BLaER1 treated with 17β-estradiol and CSF1 and Interleukin-3, amounts not matched to agents 10 nM and 100 nM (cell line): ENCODE data around the gene BDKRB2.

ENCODE experiments used
- H3K27ac ChIP-seq, 11 experiments: shearing (Covaris generic); formaldehyde crosslinking; 2 replicates each; pipeline ENCODE4 v1.8.1; 2022
- H3K27me3 ChIP-seq, 11 experiments: shearing (Covaris generic); formaldehyde crosslinking; 2 replicates each; pipeline ENCODE4 v1.8.1; 2022
- H3K36me3 ChIP-seq, 11 experiments: shearing (Covaris generic); formaldehyde crosslinking; 2 replicates each; pipeline ENCODE4 v1.8.1; 2022
- H3K4me1 ChIP-seq, 10 experiments: shearing (Covaris generic); formaldehyde crosslinking; 2 replicates each; pipeline ENCODE4 v1.8.1; 2022
- H3K4me2 ChIP-seq, 11 experiments: shearing (Covaris generic); formaldehyde crosslinking; 2 replicates each; pipeline ENCODE4 v1.8.1; 2022
- H3K4me3 ChIP-seq, 10 experiments: shearing (Covaris generic); formaldehyde crosslinking; 2 replicates each; pipeline ENCODE4 v1.8.1; 2022
- H3K9ac ChIP-seq, 11 experiments: shearing (Covaris generic); formaldehyde crosslinking; 2 replicates each; pipeline ENCODE4 v1.8.1; 2022
- H3K9me3 ChIP-seq, 11 experiments: shearing (Covaris generic); formaldehyde crosslinking; replicated peaks in 1 of 11; 2 replicates each; pipeline ENCODE4 v1.8.1; 2022
- H4K20me1 ChIP-seq, 11 experiments: shearing (Covaris generic); formaldehyde crosslinking; 2 replicates each; pipeline ENCODE4 v1.8.1; 2022
- Cebpa-rat ChIP-seq, 11 experiments: shearing (Covaris generic); IDR thresholded peaks; 2 replicates each; pipeline ENCODE4 v1.8.1; 2022

Gene BDKRB2

GRCh38 chr14:96224480-96225096, 19.9 kb downstream of the BDKRB2 start:
- no peak overlapping the region for H3K4me3 ChIP-seq
- TF ChIP-seq Cebpa-rat (IDR thresholded peaks at IDR 0.05), result no peak
- H3K36me3 ChIP-seq, result no peaks in the 10 kb centered on the region
- no peak overlapping the region for H3K27ac ChIP-seq
- H3K9me3 ChIP-seq, result peaks cover 14 to 19% (median 17%) of the 10 kb centered on the region in 11 experiments; a peak in 21 of 22 replicates
- peaks cover 0 to 7% (median 6%) of the 10 kb centered on the region in 10 experiments; a peak in 7 of 20 replicates for H3K4me1 ChIP-seq
- no peak overlapping the region for H3K9ac ChIP-seq
- no peaks in the 10 kb centered on the region for H4K20me1 ChIP-seq
- no peak overlapping the region for H3K4me2 ChIP-seq
- H3K27me3 ChIP-seq, result no peaks in the 10 kb centered on the region

GRCh38 chr14:96225213-96225612, 20.6 kb downstream of the BDKRB2 start:
- peaks cover 0 to 1% (median under 1%) of the 10 kb centered on the region in 10 experiments; a peak in 5 of 20 replicates for H3K4me1 ChIP-seq
- no peak overlapping the region for H3K4me3 ChIP-seq
- no peak overlapping the region for H3K4me2 ChIP-seq
- peaks cover 14 to 19% (median 17%) of the 10 kb centered on the region in 11 experiments; a peak in 21 of 22 replicates for H3K9me3 ChIP-seq
- H3K9ac ChIP-seq, result no peak overlapping the region
- H4K20me1 ChIP-seq, result no peaks in the 10 kb centered on the region
- TF ChIP-seq Cebpa-rat (IDR thresholded peaks at IDR 0.05), result no peak
- no peaks in the 10 kb centered on the region for H3K36me3 ChIP-seq
- no peaks in the 10 kb centered on the region for H3K27me3 ChIP-seq
- H3K27ac ChIP-seq, result no peak overlapping the region

GRCh38 chr14:96225745-96226151, 21.1 kb downstream of the BDKRB2 start:
- Histone ChIP-seq H3K9ac (no peak overlapping the region), H3K27ac (no peak overlapping the region)
- no peak for TF ChIP-seq Cebpa-rat (IDR thresholded peaks at IDR 0.05)

GRCh38 chr14:96227428-96227827, 22.8 kb downstream of the BDKRB2 start:
- no peak overlapping the region for H3K4me3 ChIP-seq
- H4K20me1 ChIP-seq, result no peaks in the 10 kb centered on the region
- H3K27me3 ChIP-seq, result no peaks in the 10 kb centered on the region
- H3K4me1 ChIP-seq, result no peaks in the 10 kb centered on the region
- no peak overlapping the region for H3K4me2 ChIP-seq
- no peaks in the 10 kb centered on the region for H3K36me3 ChIP-seq
- H3K9ac ChIP-seq, result no peak overlapping the region
- no peak for TF ChIP-seq Cebpa-rat (IDR thresholded peaks at IDR 0.05)
- no peak overlapping the region for H3K27ac ChIP-seq
- H3K9me3 ChIP-seq, result peaks cover 14 to 19% (median 17%) of the 10 kb centered on the region in 11 experiments; a peak in 21 of 22 replicates

More at GRCh38 chr14:96225745-96226151, 21.1 kb downstream of the BDKRB2 start:
- Histone ChIP-seq H3K9me3 (peaks cover 14 to 19% (median 17%) of the 10 kb centered on the region in 11 experiments; a peak in 21 of 22 replicates), H3K36me3 (no peaks in the 10 kb centered on the region), H4K20me1 (no peaks in the 10 kb centered on the region), H3K4me3 (no peak overlapping the region), H3K27me3 (no peaks in the 10 kb centered on the region), H3K4me1 (no peaks in the 10 kb centered on the region), H3K4me2 (no peak overlapping the region)

GRCh38 chr14:96229315-96229714, 24.7 kb downstream of the BDKRB2 start:
- no peak overlapping the region for H3K4me2 ChIP-seq
- no peak overlapping the region for H3K27ac ChIP-seq
- H3K4me1 ChIP-seq, result no peaks in the 10 kb centered on the region
- H3K27me3 ChIP-seq, result no peaks in the 10 kb centered on the region
- no peak overlapping the region for H3K9ac ChIP-seq
- no peak overlapping the region for H3K4me3 ChIP-seq
- no peaks in the 10 kb centered on the region for H3K36me3 ChIP-seq
- no peaks in the 10 kb centered on the region for H4K20me1 ChIP-seq
- no peak for TF ChIP-seq Cebpa-rat (IDR thresholded peaks at IDR 0.05)
- H3K9me3 ChIP-seq, result peaks cover 14 to 19% (median 17%) of the 10 kb centered on the region in 11 experiments; a peak in 21 of 22 replicates

GRCh38 chr14:96231056-96231455, 26.4 kb downstream of the BDKRB2 start:
- no peaks in the 10 kb centered on the region for H3K27me3 ChIP-seq
- H3K9ac ChIP-seq, result no peak overlapping the region
- H3K4me2 ChIP-seq, result no peak overlapping the region
- no peak overlapping the region for H3K4me3 ChIP-seq
- H3K4me1 ChIP-seq, result no peaks in the 10 kb centered on the region
- no peaks in the 10 kb centered on the region for H4K20me1 ChIP-seq
- H3K9me3 ChIP-seq, result peaks cover 14 to 19% (median 17%) of the 10 kb centered on the region in 11 experiments; a peak in 21 of 22 replicates
- no peak for TF ChIP-seq Cebpa-rat (IDR thresholded peaks at IDR 0.05)
- no peak overlapping the region for H3K27ac ChIP-seq
- no peaks in the 10 kb centered on the region for H3K36me3 ChIP-seq

- TF ChIP-seq Cebpa-rat (IDR thresholded peaks at IDR 0.05), result no peak
- Histone ChIP-seq H3K27ac (no peak overlapping the region), H3K4me2 (no peak overlapping the region), H3K4me1 (no peaks in the 10 kb centered on the region), H3K9ac (no peak overlapping the region), H4K20me1 (no peaks in the 10 kb centered on the region), H3K9me3 (peaks cover 14 to 19% (median 17%) of the 10 kb centered on the region in 11 experiments; a peak in 21 of 22 replicates), H3K36me3 (no peaks in the 10 kb centered on the region), H3K4me3 (no peak overlapping the region), H3K27me3 (no peaks in the 10 kb centered on the region)
Measured at GRCh38 chr14:96231526-96232130, 27.0 kb downstream of the BDKRB2 start.

GRCh38 chr14:96232506-96232905, 27.9 kb downstream of the BDKRB2 start:
- no peak overlapping the region for H3K4me2 ChIP-seq
- no peak overlapping the region for H3K4me3 ChIP-seq
- TF ChIP-seq Cebpa-rat (IDR thresholded peaks at IDR 0.05), result no peak
- peaks cover 14 to 16% (median 15%) of the 10 kb centered on the region in 11 experiments; a peak in 21 of 22 replicates for H3K9me3 ChIP-seq
- no peaks in the 10 kb centered on the region for H4K20me1 ChIP-seq
- H3K9ac ChIP-seq, result no peak overlapping the region
- H3K36me3 ChIP-seq, result no peaks in the 10 kb centered on the region
- no peaks in the 10 kb centered on the region for H3K4me1 ChIP-seq
- no peaks in the 10 kb centered on the region for H3K27me3 ChIP-seq
- no peak overlapping the region for H3K27ac ChIP-seq

- H3K4me1 ChIP-seq, result no peaks in the 10 kb centered on the region
Measured at GRCh38 chr14:96233661-96234060, 29.0 kb downstream of the BDKRB2 start.

More at GRCh38 chr14:96233661-96234060, 29.0 kb downstream of the BDKRB2 start:
- Histone ChIP-seq H3K36me3 (no peaks in the 10 kb centered on the region), H3K27me3 (no peaks in the 10 kb centered on the region), H4K20me1 (no peaks in the 10 kb centered on the region), H3K4me3 (no peak overlapping the region), H3K27ac (no peak overlapping the region), H3K9me3 (peaks cover 3 to 5% (median 4%) of the 10 kb centered on the region in 11 experiments; a peak in 19 of 22 replicates), H3K9ac (no peak overlapping the region), H3K4me2 (no peak overlapping the region)
- TF ChIP-seq Cebpa-rat (IDR thresholded peaks at IDR 0.05), result no peak
